ENCODE data around the gene CBX4.
"Not testable (repeated sequence)": the region's sequence is repeated elsewhere in the genome, so short reads cannot be mapped to it uniquely, and the experiment has no call there.

The CBX4 gene

DNA sequence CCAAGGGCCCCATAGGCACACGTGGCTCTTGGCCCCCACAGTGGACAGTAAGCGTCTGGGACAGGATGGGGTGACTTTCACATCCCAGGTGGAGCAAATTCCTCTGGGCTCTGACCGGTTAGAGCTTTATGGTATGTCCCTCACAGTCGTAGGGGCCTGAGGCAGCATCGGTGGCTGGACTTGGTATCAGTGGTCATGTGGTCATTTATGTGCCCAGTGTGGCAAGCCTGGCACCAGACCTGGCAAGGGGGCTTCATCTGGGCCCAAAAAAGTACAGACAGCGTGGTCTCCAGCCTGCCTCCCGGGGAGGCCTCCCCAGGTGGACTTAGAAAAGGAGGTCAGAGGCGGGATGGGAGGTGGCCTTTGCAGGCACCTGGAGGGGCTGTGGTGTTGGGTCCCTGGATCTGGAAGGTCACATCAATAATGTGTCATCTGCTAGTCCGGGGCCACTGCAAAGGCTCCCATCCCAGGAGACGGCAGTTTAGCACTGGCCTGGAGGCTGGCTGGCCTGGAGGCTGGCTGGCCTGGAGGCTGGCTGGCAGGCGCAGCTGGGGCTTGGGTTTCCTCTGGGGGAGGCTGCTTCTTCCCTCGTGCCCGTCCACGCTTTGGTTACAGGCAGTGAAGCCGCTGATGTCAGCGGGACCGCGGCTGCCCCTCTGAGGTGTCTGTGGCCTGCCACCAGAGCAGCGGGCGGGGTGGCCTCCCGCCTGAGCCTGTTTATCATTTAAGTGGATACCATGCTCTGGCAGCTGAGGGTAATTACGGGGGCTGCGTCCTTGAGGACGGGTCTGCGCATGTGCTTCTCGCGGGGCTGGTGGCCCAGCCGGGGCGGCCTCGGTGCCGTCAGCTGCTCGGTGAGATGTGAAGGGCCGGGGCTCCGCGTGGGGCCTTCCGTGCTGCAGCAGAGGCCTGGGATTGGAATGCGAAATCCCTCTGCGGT is 20.7 kb upstream of the CBX4 start:
- DNase-seq: no peak

DNA sequence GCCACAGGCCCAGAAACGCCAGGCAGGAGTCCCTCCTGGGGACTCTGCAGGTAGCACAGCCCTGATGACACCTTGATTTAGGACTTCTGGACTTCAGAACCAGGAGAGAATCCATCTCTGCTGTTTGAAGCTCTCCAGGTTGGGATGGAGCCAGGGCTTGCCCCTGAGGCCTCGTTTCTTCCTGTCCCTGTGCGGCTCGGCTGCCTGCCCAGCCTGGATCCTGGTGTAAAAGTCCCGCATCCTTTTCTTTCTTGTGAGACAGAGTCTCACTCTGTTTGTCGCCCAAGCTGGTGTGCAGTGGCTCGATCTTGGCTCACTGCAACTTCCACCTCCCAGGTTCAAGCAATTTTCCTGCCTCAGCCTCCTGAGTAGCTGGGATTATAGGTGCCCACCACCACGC is 17.9 kb upstream of the CBX4 start:
- no peak for DNase-seq

DNA sequence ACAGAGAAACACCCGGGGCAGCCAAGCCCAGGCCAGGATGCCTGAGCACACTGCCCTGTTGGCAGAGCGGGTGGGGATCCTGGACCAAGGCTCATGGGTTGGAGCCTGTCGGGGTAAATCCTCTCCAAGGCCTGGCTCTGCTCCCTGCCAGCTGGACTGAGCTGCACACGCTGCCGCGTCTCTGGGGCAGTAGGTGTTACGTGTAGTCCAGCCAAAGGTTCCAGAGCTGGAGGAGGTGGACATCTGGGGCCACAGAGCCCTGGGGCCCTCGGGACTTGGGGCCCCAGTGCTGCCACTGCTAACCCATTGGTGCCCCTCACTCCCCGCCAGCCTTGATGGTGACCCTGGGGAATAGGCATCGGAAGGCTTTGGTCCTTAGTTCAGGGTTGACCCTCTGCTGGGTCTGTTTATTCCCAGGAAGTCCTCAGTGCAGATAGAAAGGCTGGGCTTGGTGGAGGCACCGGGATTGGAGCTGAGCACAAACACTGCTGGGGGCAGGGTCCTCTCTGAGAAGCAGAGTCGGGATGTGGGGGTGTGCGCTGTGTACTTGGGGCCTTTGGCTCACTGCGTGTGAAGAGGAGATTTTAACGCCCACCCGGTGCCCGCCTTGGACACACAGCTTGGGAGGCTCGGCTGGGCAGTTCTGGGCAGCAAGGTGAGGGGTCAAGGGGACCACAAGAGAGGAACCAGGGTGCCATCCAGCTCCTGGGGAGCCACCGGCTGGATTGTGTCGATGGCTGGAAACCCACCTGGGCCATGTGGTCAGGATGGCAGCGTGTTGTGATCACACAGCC is 16.3 kb upstream of the CBX4 start:
- no peak for DNase-seq

DNA sequence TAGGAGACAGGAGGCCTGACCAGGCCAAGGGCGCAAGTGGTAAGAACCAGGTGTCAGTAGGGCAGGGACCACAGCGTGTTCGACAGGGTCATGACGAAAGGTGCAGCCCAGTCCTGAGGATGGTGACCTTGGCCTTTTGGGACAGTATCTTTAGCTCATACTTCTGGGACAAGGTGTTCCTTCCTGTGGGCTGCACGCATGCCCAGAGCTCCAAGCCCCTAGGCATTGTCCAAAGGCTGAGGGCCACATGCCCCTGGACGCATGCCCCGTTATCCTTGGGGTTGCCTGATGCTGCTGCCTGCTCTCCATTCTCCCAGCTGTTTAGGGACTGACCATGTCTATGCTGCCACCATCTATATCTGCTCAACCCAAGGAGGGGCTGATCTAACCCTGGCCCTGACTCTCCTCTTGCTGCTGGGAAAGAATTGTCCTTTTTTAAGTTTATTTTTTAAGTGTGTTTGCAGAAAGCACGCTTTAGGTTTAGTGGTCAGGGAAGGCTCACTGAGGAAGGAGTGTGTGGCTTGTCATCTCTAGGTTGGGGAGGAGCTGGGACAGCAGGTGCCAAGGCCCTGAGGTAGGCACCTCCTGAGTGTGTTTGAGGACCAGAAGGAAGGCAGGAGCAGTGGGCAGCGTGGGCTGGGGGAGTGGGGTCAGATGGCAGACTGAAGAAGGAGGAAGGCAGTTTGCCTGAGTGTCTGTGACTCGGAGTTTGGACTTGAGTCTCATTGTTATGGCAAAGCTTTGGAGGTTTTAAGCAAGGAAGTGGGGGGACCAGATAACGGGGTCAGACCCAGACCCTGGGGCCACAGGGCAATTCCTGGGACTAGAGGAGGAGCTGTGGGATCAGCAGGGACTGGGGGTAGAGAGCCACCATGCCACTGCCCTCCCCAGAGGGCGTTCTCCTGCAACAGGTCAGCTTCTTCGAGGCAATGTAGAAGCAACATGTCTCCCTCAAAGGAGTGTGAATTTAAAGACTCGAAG is 15.1 kb upstream of the CBX4 start:
- DNase-seq: no peak

DNA sequence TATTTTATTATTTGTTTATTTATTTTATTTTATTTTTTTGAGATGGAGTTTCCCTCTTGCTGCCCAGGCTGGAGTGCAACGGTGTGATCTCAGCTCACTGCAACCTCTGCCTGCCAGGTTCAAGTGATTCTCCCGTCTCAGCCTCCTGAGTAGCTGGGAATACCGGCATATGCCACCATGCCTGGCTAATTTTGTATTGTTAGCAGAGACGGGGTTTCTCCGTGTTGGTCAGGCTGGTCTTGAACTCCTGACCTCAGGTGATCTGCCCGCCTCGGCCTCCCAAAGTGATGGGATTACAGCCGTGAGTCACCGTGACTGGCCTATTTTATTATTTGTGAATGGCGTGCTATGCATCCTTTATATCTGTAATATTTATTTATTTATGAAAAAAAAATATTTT is 13.9 kb upstream of the CBX4 start:
- DNase-seq: not testable (repeated sequence)

DNA sequence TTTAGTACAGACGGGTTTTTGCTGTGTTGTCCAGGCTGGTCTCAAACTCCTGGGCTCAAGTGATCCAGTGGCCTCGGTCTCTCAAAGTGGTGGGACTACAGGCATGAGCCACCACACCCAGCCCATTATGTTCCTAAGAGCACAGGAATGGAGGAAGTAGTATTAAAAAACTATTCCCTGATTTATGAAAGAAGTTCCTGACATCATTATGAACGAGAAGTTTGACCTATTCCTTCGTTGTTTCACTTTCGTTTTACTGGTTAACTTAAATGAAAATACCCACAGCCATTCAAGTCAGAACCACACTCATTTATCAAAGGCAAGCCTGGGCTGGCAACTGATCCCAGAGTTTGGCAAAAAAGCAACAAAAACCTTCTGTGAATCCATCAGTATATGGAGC is 13.5 kb upstream of the CBX4 start:
- no peak for DNase-seq

DNA sequence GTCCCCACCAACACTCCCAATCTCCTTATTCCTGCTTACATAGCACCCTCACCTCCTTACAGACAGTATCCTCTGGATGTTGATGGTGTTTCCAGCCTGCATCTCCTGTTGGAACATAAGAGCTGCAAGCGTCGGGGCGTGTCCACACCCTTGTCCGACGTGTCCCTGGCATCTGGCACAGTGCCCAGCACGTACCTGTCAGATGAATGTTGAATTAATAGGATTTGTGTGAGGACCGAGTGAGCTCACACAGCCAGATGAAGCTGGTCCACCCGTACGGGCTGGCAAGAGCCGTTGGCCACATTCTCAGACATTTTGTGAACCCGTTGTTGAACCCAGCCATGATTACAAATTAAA is 12.2 kb upstream of the CBX4 start:
- DNase-seq: no peak

DNA sequence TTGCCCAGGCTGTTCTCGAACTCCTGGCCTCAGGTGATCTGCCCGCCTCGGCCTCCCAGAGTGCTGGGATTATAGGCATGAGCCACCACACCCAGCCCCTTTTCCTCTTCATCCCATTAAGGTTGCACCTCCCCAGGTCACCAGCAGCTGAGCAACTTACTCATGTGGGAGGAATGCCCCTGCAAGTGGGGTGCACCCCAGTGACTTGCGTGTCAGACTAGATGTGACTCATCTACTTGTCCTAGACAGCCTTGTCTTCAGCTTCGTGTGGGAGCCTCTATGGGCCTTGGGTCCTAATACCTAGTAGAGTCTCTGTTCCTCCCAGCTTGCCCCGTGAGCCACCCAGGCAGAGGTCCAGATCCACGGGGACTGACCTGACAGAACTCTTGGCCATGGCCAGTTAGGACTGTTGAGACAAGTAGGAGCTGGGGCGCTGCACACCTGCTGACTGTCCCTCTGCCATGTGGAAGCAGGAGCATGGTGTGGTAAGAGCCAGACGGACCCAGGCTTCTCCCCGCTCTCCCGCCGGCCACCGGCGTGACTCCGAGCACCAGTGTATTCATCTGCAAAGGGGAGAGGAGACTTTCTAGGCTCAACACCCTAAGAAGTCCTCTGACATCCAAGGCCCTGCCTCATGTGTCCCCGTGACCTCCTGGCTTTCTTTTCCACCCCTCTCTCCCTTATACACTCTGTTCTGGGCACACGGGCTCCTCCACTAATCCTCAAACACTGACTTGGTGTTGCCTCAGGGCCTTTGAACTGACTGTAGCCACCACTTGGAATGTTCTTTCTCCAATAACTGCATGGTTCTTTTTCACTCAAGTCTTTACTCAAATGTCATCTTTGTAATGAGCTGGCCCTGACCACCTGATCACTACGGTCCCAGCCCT is 11.6 kb upstream of the CBX4 start:
- no peak for DNase-seq

DNA sequence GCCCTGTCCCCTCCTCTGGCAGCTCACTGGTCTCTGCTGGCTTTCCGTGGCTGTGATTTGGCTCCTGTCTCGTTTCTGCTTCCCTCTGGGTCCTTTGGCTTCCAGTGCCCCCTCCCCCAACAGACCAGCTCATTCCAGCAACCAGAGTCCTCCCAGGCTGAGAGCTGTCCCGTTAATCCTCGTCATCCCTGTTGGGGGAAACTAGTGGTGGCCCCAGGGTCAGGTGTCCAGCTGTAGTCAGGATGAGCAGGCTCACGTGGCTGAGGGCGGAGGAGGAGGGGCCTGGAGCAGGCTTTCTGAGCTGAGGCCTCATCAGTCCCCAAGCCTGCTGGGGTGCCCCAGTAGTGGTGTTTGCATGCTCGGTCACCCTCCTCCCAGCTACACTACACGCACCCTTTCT is 10.7 kb upstream of the CBX4 start:
- DNase-seq: no peak

DNA sequence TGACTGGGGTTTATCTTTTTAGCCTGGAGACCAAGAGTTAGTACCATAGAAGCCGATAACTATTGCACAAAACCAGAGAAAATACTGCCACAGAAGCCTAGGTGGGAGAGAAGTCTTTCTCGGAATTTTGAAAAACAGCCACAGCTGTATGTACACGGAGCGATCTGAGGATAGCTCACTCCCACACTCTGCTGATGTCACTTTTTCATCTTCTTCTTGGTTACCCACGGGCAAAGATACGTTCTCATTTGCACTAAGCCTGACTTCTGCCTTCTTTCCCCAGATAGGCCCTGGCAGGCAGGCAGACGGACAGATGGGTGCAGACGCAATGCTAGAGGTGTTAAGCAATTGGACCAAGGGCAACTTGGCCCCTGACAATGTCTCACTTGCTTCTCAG is 9.1 kb upstream of the CBX4 start:
- no peak for DNase-seq

DNA sequence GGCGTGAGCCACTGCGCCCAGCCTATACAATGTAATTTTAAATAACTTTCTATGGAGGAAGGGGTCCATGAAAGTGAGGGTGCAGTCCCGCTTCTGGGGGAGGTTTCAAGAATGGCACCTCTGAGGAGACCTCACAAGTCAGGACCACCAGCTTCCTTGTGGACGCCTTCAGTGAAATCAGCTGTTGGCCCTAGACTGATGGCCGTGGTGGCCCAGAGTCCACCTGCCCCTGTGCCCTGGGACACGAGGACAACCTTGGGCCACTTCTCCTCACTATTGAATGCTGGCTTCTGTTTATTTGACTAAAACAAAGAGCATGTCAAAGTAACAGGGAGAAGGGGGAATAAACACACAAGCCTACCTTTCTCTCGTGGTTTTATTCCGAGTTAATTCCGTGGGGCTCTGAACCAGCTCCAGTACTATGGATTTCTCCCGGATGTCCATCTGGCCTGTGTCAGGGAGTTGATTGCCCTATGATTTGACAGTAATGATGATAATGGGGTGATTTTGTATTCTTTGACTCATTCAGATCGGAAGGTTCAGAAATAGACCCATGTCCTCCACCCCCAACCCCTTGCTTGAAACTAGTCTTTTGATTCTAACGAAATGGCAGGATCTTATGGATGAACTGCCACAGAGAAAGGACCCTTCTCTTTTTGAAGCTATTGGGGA is 8.6 kb upstream of the CBX4 start:
- DNase-seq: no peak

DNA sequence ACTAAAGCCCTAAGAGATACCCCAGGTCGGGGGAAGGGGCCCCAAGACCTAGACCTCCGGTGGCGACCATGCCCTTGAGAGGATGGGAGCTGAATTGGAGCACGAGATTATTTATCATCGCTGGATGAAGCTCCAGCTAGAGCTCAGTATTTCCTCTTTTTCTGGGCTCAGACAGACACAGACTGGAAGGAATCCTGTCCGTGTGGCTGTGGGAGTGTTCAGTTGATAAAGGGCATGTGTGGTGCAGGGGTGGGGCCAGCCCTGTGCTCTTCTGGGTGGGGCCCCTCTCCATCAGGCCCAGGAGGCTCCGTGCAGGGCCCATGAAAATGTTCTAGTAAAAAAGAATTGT is 6.3 kb upstream of the CBX4 start:
- DNase-seq: no peak

DNA sequence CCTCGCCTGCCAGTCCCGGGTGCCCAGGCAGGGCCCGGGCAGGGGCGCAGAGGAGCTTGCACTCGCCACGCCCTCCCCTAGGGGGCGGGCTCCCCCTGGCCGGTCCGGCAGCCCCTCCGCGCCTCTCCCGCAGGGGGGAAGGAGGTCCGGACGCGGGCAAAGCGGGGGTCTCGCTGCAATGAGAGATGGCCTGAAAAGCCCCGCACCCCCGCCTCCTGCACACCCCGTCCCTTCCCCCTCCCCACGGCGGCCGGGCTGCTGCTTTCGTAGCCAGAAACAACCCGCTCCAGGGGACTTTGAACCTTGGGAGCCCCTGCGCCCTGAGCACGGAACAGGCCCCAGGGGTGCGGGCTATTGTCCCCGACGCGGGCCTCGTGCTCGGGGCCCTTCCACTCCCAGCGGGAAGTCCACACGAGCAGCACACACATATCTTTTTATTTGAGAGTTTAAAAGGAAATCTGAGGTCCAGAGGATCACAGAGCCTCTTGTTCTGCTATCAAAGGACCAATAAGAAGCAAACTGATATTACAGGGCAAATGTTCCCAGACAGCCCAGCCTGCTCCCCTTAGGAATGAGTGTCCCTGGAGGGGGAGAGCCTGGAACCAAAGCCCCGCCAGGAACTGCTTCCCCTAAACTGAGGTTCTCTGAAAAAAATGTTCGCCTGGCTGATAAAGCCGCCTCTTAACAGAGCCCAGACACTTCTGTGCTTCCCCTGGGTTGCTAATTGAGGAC is 5.8 kb upstream of the CBX4 start:
- DNase-seq: no peak

DNA sequence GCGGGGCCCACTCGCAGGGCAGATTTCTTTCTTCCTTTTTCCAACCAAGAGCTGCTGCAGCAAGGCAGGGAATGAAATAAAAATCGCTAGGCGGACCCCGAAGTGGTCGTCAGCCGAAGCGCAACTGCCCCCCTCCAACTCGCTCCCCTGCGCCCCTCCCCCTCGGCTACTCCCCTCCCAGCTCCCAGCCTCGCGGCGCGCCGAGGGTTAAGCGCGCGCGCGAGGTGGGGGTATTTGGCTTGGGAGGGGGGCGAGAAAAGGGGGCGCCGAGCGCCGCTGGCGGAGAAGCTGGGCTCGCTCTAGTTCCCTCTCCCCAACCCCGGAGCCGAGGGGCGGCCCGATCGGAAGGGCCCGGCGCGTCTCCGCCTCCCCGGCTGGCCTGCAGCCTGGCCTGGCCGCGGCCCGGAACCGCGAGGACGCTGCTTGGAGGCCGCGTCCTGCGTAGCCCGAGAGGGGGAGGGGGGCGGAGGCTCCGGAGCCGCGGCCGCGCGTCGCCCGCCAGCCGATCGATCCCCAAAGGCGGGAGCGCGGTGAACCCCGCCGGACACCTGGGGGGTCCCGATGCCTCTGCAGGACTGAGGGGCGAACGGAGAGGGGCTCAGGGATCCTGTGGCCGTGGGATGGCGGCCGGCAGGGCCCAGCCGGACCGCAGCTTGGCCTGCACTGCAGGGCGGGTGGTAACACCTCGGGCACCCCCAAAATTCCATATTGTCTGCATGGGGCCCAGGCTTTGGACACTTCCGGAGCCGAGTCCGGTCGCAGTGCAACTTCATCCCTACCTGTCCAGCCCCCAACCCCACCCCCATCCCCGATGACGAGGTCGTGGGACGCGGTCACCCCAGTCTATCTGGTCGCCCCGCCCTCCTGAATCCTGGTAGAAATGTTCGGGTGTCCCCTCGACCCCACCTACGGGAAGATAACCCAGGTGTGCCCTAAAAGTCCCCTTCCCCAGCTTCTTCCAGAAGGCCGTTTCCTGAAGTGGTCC is 4.9 kb upstream of the CBX4 start:
- DNase-seq: no peak

DNA sequence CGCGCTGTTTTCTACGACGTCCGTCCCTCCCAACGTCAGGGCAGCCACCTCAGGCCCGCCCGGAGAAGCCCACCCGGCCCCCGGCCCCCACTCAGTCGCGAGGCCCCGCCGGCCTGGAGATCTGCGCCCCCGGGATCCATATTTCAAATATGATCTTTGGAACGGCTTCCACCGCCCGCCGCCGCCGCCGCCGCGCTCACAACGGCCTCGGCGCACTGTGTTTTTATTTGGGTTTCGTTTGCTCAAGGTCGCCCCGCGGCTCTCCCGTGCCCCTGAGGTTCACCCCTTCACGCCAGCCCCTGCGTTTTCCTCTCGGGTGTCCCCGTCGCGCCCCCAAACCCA is 4.2 kb upstream of the CBX4 start:
- no peak for DNase-seq

DNA sequence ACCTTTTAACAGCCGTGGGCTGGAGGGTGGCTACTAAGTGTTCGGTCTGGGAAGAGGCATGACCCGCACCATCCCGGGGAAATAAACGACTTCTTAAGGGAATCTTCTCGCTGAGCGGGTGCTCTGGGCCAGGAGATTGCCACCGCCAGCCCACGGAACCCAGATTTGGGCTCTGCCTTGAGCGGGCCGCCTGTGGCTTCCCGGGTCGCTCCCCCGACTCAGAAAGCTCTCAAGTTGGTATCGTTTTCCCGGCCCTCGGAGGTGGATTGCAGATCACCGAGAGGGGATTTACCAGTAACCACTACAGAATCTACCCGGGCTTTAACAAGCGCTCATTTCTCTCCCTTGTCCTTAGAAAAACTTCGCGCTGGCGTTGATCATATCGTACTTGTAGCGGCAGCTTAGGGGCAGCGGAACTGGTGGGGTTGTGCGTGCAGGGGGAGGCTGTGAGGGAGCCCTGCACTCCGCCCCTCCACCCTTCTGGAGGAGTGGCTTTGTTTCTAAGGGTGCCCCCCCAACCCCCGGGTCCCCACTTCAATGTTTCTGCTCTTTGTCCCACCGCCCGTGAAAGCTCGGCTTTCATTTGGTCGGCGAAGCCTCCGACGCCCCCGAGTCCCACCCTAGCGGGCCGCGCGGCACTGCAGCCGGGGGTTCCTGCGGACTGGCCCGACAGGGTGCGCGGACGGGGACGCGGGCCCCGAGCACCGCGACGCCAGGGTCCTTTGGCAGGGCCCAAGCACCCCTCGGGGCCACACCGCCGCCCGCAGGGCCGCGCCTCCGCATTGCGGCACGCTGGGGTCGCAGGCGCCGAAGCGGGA is 3.6 kb upstream of the CBX4 start:
- DNase-seq: no peak

DNA sequence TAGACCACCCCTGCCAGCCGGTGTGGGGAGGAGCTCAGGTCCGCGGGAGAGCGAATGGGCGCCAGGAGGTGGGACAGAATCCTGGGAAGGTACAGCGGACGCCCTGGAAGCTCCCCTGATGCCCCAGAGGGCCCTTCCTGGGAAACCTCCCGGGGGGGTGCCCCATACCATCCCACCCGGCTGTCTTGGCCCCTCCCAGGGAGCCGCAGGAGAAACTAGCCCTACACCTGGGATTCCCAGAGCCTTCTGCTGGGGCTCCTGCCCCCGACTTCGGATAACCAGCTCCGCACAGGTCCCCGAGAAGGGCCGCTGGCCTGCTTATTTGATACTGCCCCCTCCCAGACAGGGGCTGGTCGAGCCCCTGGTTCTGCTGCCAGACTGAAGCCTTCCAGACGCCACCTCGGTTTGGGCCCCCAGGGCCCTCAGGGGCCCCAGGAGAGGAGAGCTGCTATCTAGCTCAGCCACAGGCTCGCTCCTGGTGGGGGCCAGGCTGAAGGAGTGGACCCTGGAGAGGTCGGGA is 3.0 kb upstream of the CBX4 start:
- DNase-seq: no peak

DNA sequence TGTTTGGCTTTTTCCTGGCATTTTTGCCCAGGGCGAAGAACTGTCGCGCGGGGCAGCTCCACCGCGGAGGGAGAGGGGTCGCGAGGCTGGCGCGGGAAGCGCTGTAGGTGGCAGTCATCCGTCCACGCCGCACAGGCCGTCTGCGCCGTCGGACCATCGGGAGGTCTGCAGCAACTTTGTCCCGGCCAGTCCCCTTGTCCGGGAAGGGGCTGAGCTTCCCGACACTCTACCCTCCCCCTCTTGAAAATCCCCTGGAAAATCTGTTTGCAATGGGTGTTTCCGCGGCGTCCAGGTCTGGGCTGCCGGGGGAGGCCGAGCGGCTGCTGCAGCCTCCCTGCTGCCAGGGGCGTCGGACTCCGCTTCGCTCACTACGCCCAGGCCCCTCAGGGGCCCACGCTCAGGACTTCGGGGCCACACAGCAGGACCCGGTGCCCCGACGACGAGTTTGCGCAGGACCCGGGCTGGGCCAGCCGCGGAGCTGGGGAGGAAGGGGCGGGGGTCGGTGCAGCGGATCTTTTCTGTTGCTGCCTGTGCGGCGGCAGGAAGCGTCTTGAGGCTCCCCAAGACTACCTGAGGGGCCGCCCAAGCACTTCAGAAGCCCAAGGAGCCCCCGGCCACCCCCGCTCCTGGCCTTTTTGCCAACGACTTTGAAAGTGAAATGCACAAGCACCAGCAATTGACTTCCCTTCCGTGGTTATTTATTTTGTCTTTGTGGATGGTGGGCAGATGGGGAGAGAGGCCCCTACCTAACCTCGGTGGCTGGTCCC is 2.3 kb upstream of the CBX4 start:
- no peak for DNase-seq
